Omental fat pad (tissue), 4 donors: ENCODE measurements around the gene SDK1. TPM values are rescaled to one million over a fixed set of nuclear protein-coding genes. Genes with fewer than 3 reads are reported as not detected.

Source experiments
- ATAC-seq: fragments of 150-250 bp; one replicate; pipeline ENCODE4 v1.9.1; 2016; ENCODE audit warnings: mild to moderate bottlenecking, moderate library complexity; ENCODE audit not compliant: low FRiP score
- DNase-seq: peaks from one replicate; pipeline ENCODE4 v3.0.0-alpha.2; 2019; ENCODE audit warnings: low spot score
- CTCF ChIP-seq, 3 donors: fragments of 450-650 bp; IDR thresholded peaks; one replicate each; pipeline ENCODE4 v1.5.1; 2016 to 2017; ENCODE audit warnings: antibody characterized with exemption in 3 of 3, mild to moderate bottlenecking in 3 of 3, moderate library complexity in 2 of 3
- total RNA-seq, 4 donors: library from RNA; depleted of rRNA; stranded (reverse); fragments of >200 nt; gene quantifications; one replicate each; pipeline ENCODE4 v1.1.0, GENCODE V29; 2016

The SDK1 gene
- total RNA-seq, 4 donors from 2014 or later = 2.5 to 14.7 (median 5.4) TPM

- DNase-seq (no peak), ATAC-seq (no peak)
- no peak for TF ChIP-seq CTCF (IDR thresholded peaks at IDR 0.05)
Measured at GRCh38 chr7:3285652-3286051, 15.4 kb upstream of the SDK1 start.

- DNase-seq (no peak), ATAC-seq (no peak)
- no peak for TF ChIP-seq CTCF (IDR thresholded peaks at IDR 0.05)
Measured at GRCh38 chr7:3289996-3290395, 11.1 kb upstream of the SDK1 start.

- DNase-seq (no peak), ATAC-seq (no peak)
- no peak for TF ChIP-seq CTCF (IDR thresholded peaks at IDR 0.05)
Measured at GRCh38 chr7:3292694-3293093, 8.4 kb upstream of the SDK1 start.

- DNase-seq (no peak), ATAC-seq (no peak)
- TF ChIP-seq CTCF (IDR thresholded peaks at IDR 0.05) = no peak
Measured at GRCh38 chr7:3294432-3295100, 6.5 kb upstream of the SDK1 start.

GRCh38 chr7:3297105-3297819, 3.8 kb upstream of the SDK1 start:
- DNase-seq = no peak

GRCh38 chr7:3300221-3300650, 816 bp upstream of the SDK1 start:
- ATAC-seq (no peak), DNase-seq (no peak)
- no peak for TF ChIP-seq CTCF (IDR thresholded peaks at IDR 0.05)

More at GRCh38 chr7:3297105-3297819, 3.8 kb upstream of the SDK1 start:
- no peak for TF ChIP-seq CTCF (IDR thresholded peaks at IDR 0.05)
- ATAC-seq = no peak

- TF ChIP-seq CTCF (IDR thresholded peaks at IDR 0.05) = no peak
- DNase-seq (no peak), ATAC-seq (peak; percentile 22)
Measured at GRCh38 chr7:3301449-3301731, 338 bp downstream of the SDK1 start.
